Fibroblast of the conjunctiva (primary cell): ENCODE results near the gene ABCA12.

Experiments used
- DNase-seq: peaks from one replicate; pipeline ENCODE4 v3.0.0-alpha.2; 2010; ENCODE audit warnings: low read depth

The ABCA12 gene

DNA sequence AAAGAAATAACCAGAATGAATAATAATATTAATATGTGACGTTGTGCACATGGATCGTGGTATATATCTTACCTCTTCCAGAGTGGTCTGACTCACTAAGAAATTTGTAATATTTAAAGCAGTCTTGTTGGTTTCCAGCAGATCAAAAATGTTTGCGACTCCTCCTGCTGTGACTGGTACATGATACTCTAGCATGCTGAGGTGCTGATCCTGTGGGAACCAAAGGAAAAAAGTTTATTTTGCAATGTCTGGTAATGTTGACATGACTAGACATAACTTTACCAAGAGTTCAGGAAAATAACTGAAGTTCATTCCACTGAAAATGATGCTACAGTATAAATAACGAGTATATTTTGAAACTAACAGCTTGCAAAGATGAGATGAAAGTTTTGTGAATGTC is 204.4 kb downstream of the ABCA12 start:
- no peak for DNase-seq

DNA sequence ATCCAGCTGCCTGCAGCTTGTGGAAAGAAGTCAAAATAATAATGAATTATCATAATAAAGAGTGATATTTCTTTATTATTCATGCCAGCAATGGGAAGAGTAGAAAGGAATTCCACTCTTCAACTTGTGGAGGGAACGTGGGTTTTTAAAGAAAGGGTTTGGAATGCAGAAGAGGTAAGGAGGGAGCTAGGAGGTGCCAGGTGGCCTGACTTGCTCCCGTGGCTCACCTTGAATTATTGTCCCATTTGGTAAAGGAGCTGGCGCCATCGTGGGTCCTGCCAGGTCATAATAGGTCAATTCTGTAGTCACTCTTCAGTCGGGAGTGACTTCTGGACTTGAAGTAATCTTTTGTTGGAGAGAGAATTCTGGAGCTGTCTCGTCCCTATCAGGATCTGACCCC is 233.8 kb downstream of the ABCA12 start:
- DNase-seq: no peak

DNA sequence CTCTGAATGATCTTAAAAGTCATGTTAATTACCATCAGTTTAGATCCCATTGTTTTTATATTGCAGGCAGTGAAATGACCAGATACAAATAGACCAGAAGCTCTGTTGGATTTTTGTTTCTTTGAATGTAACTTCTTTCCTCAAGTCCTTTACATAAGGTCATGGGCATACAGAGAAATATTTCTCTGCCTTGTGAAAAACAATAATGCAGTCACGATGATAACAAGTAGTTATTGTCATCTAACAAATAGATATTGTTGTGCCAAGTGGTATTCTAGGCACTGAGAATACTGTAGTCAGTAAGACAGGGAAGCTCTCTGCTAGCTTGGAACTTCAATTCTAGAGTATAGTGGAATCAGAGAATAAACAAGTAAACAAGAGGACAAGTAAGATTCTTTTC is 234.2 kb downstream of the ABCA12 start:
- DNase-seq: no peak

DNA sequence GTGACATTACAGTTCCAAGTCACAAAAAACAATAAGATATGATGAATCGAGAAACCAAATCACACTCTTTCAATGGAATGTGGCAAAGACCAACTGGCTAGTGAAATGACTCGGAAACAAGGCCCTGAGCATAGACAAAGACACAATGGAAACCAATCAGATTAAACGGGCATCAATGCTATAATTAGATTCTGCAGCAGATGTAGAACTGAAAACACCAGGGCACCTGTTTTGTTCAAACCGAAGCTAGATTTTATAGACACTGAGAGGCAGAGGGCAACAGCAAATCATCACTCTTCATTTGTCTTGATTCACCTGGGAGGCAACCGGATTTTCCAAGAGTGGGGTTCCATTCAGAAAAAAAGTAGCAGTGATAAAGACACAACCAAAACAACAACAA is 236.1 kb downstream of the ABCA12 start:
- DNase-seq: no peak

DNA sequence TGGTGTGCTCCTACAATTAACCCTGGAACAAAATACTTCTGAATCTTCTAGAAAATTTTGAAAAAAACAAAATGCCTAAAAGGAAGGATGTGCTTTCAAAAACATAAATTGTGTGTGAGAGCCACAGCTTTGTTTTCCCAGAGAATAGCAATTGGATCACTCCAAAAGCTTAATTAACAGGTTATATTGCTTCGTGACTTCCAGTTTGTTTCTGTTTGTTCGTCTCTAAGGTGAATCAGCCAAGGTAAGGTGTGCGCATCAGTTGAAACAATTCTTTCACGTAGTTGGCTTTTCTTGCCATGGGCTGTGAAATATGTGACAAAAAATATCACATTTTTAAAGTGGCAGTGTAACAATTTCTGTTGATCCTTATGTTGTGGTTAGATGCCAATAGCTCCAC is 238.7 kb downstream of the ABCA12 start:
- DNase-seq: no peak

DNA sequence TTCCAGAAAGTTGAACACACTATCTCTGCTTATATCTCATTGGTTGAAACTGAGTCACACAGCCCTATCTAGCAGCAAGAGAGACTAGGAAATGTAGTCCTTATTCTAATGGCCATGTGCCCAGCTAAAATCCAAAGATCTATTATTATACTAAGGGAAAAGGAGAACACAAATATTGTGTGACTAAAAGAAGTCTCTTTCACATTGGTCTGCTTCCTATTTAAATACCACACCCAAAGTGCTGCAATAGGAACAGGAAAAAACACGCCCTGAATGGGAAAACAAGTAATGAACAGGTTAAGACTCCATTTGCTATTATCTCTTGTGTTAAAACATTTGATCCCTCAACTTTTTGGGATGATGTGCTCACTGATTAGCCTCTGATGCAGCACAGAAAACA is 242.2 kb downstream of the ABCA12 start:
- DNase-seq: no peak

DNA sequence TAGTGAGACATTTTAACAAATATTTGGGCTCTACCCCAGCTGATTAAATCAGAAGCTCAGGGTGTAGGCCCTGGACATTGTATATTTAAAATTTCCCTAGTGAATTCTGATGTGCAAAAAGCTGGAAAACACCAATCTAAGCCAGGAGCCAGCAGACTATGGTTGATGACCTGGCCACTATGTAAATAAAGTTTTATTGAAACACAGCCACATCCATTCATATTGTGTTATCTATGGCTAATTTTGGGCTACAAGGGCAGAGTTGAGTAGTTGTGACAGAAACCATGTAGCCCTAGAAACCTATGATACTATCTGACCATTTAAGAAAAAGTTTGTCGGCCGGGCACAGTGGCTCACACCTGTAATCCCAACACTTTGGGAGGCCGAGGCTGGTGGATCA is 243.0 kb downstream of the ABCA12 start:
- DNase-seq: no peak

DNA sequence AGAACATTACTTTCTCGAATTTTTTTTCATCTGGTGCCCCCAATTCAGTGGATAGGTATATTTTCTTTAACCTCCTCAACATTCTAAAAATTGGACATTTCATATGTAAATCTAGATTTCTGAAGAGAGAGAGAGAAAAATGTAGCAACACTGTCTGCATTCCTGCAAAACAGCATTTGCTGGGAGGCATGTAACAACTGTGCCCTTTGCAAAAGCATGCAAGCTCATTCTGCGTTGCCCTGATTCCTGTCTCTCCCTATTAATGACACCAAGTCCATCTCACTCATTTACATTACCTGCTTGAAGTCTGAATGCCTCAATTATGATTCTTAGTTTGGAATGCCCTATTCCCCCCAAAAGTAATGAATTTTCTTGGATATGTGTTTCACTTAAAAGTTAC is 249.1 kb downstream of the ABCA12 start:
- no peak for DNase-seq

DNA sequence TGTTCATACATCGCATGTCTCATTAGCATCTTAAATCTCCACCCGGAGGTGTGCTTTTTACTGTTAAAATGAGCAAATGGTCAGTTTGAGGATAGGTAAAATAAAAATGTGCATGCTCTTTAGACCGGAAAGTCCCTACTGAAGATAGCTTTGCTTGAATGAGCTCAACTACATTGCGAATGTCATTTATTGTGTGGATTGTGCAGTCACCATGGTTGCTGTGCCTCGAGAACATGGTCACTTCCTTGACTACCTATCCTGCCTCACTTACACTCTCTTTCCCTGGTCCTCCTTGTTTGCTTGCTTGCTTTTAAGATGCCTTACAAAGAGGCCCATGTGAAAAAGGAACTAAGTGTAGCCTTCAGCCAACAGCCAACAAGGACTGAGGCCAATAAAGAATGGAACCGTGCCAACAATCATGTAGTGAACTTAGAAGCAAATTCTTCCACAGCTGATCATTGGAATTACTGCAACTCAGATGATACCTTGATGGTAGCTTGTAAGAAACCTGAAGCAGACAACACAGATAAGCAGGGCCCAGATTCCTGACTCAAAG is 256.7 kb downstream of the ABCA12 start:
- peak; percentile 9 for DNase-seq
